Measurements from ENCODE around the gene KLC4.

KLC4 gene

DNA sequence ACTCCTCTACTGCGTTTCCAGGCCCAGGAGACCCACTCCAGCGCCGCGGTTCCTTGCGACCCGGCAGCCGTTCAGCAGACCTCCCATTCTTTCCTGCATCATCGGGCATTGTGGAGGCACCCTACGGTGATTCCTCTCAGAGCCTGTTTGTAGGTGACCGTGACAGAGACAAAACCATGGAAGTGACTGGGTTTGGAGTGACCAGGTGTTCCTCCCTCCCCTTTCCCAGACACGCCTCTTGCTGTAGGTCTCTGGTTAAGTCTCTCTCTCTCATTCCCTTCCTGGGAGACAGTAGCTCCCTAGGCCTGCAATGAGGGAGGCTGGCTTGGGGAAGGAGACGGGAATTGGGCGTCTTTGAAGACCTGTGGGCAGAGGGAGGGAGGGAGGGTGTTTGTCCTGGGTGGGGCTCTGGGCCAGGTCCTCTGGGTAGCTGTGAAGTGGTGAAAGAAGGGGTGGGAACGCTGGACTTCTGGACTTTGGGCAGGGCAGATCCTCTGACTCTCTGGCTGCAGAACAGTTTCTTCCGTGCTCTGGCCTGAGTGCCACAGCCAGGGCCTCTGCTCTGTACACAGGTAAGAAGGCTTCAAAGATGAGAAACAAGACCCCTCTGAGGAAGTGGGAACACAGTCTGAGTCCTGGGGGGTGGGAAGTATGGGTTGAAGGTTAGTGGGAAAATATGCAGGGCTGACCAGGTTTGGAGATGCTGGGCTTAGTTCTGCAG, 763 bp downstream of the KLC4 start:
- no peak for TF ChIP-seq CTCF (IDR thresholded peaks at IDR 0.05; ENCODE audit: low read depth, low read length)
- TF ChIP-seq EZH2phosphoT487 (IDR thresholded peaks at IDR 0.05; ENCODE audit: low read depth), result no peak
- Histone ChIP-seq H2AFZ (ENCODE audit: low read depth, low read length) (peak overlapping the region; percentile 96), H3K27ac (ENCODE audit: low read length) (peak overlapping the region; percentile 49; the same call in 1 of the 2 replicates)

DNA sequence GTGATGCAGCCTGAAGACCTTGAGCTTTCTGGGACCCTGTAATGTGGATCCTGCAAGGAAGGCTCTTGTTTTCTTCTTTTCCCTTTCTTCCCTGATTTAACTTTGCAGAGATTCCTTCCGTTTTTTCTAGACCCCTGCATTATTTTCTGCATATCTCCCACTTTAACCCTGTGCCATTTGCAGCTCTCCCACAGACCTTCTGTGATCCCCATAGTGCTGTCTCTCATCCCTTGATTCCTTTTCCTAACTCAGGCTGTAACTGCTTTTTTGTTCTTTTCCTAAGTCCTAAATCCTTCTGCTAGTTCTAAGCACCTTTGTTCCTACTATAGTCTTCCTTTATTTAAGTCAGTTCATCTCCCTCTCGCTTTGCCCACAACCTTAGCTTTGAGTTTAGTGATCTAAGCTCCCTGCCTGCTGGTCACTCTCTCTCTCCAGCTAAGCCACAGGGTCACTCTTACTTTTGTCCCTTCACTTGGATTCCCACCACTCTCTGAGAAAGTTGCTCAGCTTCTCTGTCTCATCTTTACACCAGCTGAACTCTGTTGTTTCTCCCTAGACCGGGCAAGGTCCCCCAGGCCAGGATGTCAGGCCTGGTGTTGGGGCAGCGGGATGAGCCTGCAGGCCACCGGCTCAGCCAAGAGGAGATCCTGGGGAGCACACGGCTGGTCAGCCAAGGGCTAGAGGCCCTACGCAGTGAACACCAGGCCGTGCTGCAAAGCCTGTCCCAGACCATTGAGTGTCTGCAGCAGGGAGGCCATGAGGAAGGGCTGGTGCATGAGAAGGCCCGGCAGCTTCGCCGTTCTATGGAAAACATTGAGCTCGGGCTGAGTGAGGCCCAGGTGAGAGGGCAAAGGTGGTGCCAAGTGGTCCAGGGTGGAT, 1.6 kb downstream of the KLC4 start:
- Histone ChIP-seq H3K79me2 (ENCODE audit: low read length) (peaks cover 18% of the 10 kb centered on the region), H3K27me3 (ENCODE audit: low read depth, low read length) (no peaks in the 10 kb centered on the region), H3K4me2 (ENCODE audit: low read length) (peak overlapping the region; percentile 83), H3K4me1 (ENCODE audit: low read length) (peaks cover 13% of the 10 kb centered on the region), H3K9me3 (ENCODE audit: insufficient read depth, low read length) (no peaks in the 10 kb centered on the region), H4K20me1 (ENCODE audit: insufficient read depth, low read length) (no peaks in the 10 kb centered on the region), H3K27ac (ENCODE audit: low read length) (no peak overlapping the region), H3K4me3 (ENCODE audit: low read length) (0 out of 2 replicates have a peak overlapping the region, but pooled peaks have one; percentile 76), H3K9ac (ENCODE audit: low read length) (no peak overlapping the region), H3K36me3 (replicated peaks; ENCODE audit: low read depth, low read length) (peaks cover 8% of the 10 kb centered on the region), H2AFZ (ENCODE audit: low read depth, low read length) (no peak overlapping the region)
- no peak for TF ChIP-seq EZH2phosphoT487 (IDR thresholded peaks at IDR 0.05; ENCODE audit: low read depth)
- no peak for TF ChIP-seq CTCF (IDR thresholded peaks at IDR 0.05; ENCODE audit: low read depth, low read length)

More for the DNA sequence above, 763 bp downstream of the KLC4 start:
- peak overlapping the region; percentile 69 for H3K9ac ChIP-seq (ENCODE audit: low read length)
- H3K9me3 ChIP-seq (ENCODE audit: insufficient read depth, low read length), result no peaks in the 10 kb centered on the region
- H3K27me3 ChIP-seq (ENCODE audit: low read depth, low read length), result no peaks in the 10 kb centered on the region
- peaks cover 18% of the 10 kb centered on the region for H3K79me2 ChIP-seq (ENCODE audit: low read length)
- peaks cover 16% of the 10 kb centered on the region for H3K36me3 ChIP-seq (replicated peaks; ENCODE audit: low read depth, low read length)
- no peaks in the 10 kb centered on the region for H4K20me1 ChIP-seq (ENCODE audit: insufficient read depth, low read length)
- peaks cover 13% of the 10 kb centered on the region for H3K4me1 ChIP-seq (ENCODE audit: low read length)
- H3K4me2 ChIP-seq (ENCODE audit: low read length), result peak overlapping the region; percentile 83
- peak overlapping the region; percentile 76 for H3K4me3 ChIP-seq (ENCODE audit: low read length)

- no peak overlapping the region for H2AFZ ChIP-seq (ENCODE audit: low read depth, low read length)
- H3K9ac ChIP-seq (ENCODE audit: low read length), result no peak overlapping the region
- no peak overlapping the region for H3K27ac ChIP-seq (ENCODE audit: low read length)
- no peak for TF ChIP-seq EZH2phosphoT487 (IDR thresholded peaks at IDR 0.05; ENCODE audit: low read depth)
- no peak for TF ChIP-seq CTCF (IDR thresholded peaks at IDR 0.05; ENCODE audit: low read depth, low read length)
- no peaks in the 10 kb centered on the region for H3K9me3 ChIP-seq (ENCODE audit: insufficient read depth, low read length)
- H3K27me3 ChIP-seq (ENCODE audit: low read depth, low read length), result no peaks in the 10 kb centered on the region
- peaks cover 13% of the 10 kb centered on the region for H3K4me1 ChIP-seq (ENCODE audit: low read length)
- H3K4me2 ChIP-seq (ENCODE audit: low read length), result no peak overlapping the region
- H3K36me3 ChIP-seq (replicated peaks; ENCODE audit: low read depth, low read length), result peaks cover 6% of the 10 kb centered on the region
- no peaks in the 10 kb centered on the region for H4K20me1 ChIP-seq (ENCODE audit: insufficient read depth, low read length)
- no peak overlapping the region for H3K4me3 ChIP-seq (ENCODE audit: low read length)
- peaks cover 18% of the 10 kb centered on the region for H3K79me2 ChIP-seq (ENCODE audit: low read length)
These were observed 2.4 kb downstream of the KLC4 start for GRCh38 chr6:43061861-43062260.

DNA sequence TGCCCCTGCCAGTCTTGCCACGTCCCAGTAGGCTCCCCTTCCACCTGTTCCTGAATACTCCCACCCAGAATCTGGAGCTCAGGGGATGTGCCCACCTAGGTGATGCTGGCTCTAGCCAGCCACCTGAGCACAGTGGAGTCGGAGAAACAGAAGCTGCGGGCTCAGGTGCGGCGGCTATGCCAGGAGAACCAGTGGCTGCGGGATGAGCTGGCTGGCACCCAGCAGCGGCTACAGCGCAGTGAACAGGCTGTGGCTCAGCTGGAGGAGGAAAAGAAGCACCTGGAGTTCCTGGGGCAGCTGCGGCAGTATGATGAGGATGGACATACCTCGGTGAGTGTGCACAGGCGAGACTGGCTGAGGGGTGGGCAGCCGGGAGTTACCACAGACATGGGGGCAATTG, 3.4 kb downstream of the KLC4 start:
- H3K9me3 ChIP-seq (ENCODE audit: insufficient read depth, low read length), result no peaks in the 10 kb centered on the region
- TF ChIP-seq CTCF (IDR thresholded peaks at IDR 0.05; ENCODE audit: low read depth, low read length) (no peak), EZH2phosphoT487 (IDR thresholded peaks at IDR 0.05; ENCODE audit: low read depth) (no peak)
- peaks cover 14% of the 10 kb centered on the region for H3K79me2 ChIP-seq (ENCODE audit: low read length)
- H3K4me2 ChIP-seq (ENCODE audit: low read length), result no peak overlapping the region
- H3K9ac ChIP-seq (ENCODE audit: low read length), result no peak overlapping the region
- no peak overlapping the region for H2AFZ ChIP-seq (ENCODE audit: low read depth, low read length)
- no peaks in the 10 kb centered on the region for H3K27me3 ChIP-seq (ENCODE audit: low read depth, low read length)
- peaks cover 12% of the 10 kb centered on the region for H3K4me1 ChIP-seq (ENCODE audit: low read length)
- H3K27ac ChIP-seq (ENCODE audit: low read length), result no peak overlapping the region
- no peak overlapping the region for H3K4me3 ChIP-seq (ENCODE audit: low read length)
- no peaks in the 10 kb centered on the region for H4K20me1 ChIP-seq (ENCODE audit: insufficient read depth, low read length)
- peaks cover 2% of the 10 kb centered on the region for H3K36me3 ChIP-seq (replicated peaks; ENCODE audit: low read depth, low read length)

All from OCI-LY3 (cell line).